ENCODE results near the gene MLC1.
"Not testable (repeated sequence)": the region's sequence is repeated elsewhere in the genome, so short reads cannot be mapped to it uniquely, and the experiment has no call there.

MLC1 gene

DNA sequence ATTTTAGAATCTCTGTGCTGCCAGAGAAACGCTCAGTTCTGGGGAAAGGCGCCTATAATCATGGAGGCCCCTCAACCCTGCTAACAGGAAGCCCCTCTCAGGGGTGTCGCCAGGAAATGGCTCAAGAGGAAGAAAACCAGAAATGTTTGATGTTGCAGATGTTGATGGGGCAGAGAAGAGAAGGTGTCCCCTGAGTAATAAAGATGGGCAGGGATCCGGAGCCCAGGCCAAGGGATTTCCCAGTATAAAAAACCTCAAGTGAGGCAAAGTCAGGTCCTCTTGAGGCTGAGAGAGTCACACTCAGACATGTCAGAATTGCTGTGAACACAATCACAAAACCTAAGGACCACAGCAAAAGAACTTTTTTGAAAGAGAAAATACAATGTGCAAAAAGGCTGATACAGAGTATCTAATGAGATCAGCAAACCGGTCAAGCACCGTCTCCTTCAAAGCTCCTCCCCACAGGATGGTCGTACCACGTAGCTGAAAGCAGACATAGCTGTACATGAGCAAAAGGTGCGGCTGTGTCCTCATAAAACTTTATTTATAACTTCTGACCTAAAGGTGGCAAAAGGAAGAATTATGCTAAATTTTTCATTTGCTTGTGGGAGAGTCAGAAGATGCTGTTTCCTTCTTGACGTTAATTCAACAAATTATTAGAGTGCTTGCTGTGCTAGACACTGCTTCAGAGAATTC lies 16.8 kb upstream of the MLC1 start:
- DNase-seq: no peak

DNA sequence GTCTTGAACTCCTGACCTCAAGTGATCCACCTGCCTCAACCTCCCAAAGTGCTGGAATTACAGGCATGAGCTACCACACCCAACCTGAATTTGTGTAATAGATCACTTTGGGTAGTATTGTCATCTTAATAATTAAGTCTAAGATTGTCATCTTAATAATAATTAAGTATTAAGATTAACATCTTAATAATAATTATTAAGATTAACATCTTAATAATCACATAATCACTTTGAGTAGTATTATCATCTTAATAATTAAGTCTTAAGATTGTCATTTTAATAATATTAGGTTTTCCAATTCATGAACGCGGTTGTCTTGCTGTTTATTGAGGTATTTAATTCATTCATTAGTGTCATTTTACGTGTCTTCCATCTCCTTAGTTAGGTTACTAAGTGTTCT lies 12.8 kb upstream of the MLC1 start:
- no peak for DNase-seq

DNA sequence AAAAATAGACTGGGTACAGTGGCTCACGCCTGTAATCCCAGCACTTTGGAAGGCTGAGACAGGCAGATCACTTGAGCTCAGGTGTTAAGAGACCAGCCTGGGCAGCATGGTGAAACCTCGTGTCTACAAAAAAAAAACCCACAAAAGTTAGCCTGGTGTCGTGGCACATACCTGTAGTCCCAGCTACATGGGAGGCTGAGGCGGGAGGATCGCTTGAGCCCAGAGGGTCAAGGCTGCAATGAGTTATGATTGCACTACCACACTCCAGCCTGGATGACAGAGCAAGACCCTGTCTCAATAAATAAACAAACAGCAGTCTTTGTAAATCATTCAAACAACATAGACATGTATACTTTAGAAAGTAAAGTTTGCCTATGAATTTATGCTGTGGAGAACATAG lies 7.1 kb upstream of the MLC1 start:
- no peak for DNase-seq

DNA sequence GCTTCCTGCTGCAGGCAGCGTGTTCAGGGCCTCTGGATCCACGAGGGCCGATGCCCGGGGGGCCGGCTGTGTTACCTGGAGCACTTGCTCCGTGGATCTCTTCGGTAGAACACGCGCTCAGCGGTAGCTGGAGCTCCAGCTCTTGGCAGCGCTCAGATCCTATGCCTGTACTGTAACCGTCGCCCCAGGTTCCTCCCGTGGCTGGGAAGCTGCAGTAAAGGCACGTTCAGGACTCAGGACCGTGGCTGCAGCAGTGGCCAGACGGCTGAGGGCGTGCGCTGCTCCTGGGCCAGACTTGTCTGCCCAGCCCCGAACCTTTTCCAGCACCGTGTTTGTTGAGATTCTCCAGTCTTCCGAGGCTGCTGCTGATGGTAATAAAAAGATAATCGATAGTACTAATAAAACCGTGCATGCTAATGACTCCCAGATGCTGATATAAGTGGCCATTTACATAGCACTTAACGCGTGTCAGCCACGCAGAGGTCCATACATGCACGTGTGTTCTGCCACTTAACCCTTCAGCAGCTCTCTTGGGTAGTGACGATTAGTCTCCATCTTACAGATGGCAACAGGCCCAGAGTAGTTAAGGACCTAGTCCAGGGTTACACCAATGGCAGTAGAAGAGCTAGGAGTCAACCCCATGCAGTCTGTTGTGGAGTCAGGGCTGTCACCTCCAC lies 6.0 kb upstream of the MLC1 start:
- no peak for DNase-seq

DNA sequence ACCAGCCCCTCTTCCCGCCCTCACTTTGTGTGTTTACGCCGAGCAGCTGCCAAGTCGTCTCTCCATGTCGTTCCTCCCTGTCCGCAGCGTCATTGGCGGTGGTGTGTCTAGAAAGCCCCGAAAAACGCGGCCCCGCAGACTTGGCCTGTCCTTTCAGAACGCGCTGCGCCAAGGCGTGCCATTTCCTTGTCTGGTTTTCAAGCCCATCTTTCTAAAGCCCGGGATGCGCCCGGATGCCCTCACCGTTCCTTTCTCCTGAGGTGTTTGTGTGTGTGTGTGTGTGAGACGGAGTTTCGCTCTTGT lies 5.1 kb upstream of the MLC1 start:
- DNase-seq: no peak

DNA sequence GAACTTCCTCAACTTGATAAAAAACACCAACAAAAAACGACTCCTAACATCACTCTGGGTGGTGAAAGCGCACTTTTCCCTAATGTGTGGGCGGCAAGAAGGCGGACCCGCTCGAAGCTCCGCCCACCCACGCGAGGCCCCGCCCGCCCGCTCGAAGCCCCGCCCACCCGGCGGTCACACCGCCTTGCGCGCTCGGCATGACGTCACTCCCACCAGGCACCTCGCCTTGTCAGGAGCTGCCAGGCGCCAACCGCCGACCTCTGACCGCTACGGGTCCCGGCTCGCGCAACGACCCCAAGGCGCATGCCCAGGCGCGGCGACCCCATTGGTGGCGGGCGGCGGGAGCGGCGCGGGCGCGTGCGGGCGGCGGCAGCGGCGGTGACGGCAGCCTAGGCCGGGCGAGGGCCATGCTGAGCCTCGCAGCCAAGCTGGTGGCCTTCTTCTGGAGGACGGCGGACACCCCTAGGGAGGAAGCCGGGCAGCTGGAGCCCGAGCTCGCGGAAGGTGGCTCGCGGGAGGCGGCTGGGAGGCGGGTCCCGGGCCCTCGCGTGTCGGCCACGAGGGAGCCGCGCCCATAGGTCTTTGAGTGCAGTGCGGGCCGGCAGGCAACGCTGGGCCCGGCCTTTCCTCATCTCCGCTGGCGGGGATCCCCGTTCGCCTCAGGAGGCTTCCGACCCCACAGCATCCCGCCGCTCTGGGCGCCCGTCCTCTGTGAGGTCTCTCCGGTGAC lies 4.6 kb upstream of the MLC1 start, which contains the start of gene MOV10L1:
Gene MOV10L1, plus strand, starts transcription at position 325 of the 730 bp plus-strand sequence. Its CDS starts 83 bp downstream, at position 408.
- DNase-seq: no peak

DNA sequence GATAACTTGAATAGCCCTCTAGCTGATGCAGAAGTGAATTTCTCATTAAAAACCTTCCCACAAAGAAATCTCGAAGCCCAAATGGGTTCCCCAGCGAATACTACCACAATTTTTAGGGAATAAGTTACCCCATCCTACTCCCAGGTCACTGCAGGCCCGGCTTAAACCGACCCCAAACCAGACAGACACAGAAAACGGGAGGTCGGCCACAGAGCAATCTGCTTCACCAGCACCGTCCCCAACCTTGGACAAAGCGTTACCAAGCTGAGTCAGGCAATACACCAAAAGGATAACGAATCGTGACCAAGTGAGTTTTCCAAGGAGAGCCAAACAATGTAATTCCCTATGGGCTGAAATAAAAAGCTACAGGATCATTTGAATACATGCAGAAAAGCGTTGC lies 4.0 kb upstream of the MLC1 start:
- DNase-seq: no peak

DNA sequence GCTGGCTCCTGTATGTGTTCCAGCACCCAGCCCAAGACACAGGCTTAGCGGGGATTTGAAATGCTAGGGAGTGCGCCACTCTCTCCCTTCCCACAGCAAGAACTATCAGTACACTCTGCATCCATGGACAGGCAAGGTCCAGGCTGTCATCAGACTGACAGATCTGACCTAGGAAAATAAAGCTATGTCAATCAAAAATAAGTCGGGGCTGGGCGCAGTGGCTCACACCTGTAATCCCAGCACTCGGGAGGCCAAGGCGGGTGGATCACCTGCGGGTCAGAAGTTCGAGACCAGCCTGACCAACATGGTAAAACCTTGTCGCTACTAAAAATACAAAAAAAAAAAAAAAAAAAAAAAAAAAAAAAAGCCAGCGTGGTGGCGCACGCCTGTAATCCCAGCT lies 2.9 kb upstream of the MLC1 start:
- DNase-seq: no peak

DNA sequence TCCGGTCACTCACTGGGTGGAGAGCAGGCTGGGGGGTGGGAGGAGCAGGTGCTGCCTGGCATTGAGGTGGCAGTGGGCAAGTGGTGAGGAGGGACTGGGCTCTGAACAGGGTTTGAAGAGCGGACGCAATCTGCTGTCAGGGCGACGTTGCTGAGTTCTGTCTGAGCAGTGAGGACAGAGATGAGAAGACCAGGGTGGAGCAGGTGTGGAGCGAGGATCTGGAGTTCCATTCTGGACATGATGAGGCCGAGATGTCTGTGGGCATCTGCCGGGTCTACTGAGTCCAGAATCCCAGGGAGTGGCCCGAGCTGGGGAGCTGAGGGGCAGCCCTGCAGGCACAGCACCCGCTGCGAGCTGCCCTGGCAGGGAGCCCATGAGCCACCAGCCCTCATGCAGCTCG lies 2.4 kb upstream of the MLC1 start:
- no peak for DNase-seq

DNA sequence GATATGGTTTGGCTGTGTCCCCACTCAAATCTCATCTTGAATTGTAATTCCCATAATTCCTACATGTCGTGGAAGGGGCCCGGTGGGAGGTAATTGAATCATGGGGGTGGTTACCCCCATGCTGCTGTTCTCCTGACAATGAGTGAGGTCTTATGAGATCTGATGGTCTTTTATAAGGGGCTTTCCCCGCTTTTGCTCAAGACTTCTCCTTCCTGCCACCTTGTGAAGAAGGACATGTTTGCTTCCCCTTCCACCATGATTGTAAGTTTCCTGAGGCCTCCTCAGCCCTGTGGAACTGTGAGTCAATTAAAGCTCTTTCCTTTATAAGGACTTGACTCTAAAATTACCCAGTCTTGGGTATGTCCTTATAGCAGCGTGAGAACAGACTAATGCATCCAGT lies 1.7 kb upstream of the MLC1 start:
- DNase-seq: not testable (repeated sequence)

DNA sequence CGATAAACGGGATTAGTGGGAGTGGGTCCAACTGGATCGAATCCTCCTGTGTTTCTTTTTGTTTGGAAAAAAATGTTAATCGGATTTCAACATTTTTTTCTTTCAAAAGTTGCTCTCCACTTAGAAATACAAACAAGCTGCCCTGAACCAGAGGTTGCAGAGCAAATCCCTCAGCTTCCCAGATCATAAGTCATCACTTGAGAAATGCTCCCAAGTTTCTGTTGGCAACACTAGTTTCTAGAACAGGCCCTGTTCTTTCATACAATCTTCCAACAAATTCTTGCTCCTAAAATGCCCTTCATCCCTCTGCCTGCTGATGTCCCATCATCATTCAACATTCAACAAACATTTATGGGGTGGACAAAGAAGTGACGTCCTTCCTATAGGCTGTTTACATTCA lies 1.3 kb upstream of the MLC1 start:
- DNase-seq: no peak

DNA sequence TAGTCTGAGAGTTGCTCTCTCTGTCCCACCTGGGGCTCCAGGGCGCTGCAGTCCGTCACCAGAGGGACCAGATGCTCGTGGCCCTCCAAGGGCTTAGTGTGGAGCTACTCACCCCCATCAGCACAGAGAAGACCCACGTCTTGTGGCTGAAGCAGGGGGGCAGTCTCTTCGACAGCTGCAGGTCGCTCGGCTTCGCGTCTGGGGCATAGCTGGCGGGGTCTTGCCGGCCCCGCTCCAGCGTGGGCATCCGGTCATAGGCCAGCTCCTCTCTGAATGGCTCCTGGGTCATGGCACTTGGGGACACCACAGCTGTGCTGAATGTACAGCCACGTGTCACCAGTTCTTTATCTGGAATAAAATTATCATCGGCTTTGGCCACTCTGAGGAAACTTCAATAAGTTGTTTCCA lies 608 bp downstream of the MLC1 start:
- no peak for DNase-seq

DNA sequence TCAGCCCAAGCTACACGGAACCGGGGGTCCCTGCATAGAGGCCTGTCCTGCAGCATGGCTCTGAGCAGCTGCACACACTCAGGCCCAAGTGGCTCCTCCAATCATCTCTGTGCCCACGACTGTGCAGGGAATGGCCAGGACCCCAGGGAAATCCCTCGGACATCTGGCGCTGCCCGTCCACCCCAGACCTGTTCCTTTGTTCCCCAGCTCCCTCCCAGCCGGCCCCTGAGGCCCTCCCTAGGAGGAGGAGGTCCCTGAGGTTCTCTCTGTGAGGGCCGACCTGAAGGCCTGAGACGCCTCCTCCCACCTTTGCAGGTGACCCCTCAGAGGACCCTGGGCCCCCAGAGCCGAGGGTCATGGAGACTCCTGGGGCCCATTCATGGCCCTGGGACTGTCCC lies 1.1 kb downstream of the MLC1 start:
- no peak for DNase-seq

DNA sequence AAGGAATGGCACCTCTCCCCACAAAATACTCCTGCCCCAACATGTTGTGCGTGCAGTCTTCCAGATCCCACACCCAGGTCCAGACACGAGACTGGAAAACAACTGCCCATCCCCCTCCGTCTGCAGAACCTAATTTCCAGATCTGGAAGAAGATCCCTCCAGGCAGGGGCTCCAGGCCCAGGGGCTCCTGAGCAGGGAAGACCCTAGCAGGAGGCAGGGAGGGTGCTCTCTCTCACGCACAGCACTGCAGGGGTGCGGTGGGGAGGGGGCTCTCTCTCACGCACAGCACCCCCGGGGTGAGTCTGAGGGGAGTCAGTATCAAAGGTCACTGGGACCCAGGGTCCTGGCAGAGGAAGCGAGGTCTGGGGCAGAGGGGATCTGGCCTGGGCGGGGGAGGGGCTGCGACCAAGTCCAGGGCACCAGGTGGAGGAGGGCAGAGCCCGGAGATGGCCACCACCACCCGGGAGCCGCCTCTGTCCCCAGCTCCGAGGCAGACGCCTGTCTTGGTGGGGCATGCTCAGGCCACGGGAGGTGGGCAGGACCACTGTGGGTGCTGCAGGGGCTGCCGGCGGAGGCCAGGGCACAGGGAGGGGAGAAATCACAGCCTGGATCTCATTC lies 1.7 kb downstream of the MLC1 start:
- DNase-seq: no peak

DNA sequence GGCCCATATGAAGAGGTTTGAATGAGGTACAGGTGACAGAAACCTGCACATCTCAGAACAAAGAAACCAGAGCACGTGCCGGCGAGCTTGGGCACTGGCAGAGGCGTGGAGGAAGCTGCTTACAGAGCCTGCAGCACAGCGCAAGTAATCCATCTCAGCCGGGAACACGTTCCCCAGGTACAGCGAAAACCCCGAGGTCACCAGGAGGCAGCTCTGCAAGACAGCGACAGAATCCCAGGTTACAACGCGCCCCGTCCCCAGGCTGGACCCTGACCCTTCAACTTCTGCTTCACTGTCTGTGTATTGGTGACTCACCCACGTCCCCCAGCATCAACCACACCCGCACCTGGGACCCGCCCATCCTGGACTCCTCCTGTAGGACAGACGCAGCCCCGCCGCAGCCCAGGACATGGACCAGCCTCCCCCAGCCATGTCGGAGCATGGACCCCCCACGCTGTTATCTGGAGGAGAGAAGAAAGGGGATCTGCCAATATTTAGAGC lies 2.2 kb downstream of the MLC1 start:
- DNase-seq: no peak

DNA sequence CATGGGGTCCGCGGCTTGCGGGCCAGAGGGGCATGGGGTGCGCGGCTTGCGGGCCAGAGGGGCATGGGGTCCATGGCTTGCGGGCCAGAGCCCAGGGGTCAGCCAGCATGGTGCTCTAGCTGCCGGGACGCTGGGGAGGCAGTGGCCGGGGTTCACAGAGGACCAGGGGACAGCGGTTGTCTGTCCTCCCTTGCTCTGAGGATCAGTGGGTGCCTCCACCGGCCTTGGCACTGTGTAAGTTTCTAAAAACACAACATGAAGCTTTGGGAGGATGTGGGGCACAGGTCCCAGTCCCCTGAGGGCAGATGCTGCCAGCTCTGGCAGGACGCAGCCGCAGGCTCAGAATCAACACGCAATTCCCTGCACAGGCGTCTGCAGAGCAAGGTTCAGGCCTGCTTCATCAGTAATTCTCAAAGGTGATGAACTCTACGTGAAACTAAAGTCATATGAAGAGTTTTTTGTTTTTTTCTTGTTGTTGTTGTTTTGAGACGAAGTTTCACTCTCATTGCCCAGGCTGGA lies 3.0 kb downstream of the MLC1 start:
- DNase-seq: no peak

DNA sequence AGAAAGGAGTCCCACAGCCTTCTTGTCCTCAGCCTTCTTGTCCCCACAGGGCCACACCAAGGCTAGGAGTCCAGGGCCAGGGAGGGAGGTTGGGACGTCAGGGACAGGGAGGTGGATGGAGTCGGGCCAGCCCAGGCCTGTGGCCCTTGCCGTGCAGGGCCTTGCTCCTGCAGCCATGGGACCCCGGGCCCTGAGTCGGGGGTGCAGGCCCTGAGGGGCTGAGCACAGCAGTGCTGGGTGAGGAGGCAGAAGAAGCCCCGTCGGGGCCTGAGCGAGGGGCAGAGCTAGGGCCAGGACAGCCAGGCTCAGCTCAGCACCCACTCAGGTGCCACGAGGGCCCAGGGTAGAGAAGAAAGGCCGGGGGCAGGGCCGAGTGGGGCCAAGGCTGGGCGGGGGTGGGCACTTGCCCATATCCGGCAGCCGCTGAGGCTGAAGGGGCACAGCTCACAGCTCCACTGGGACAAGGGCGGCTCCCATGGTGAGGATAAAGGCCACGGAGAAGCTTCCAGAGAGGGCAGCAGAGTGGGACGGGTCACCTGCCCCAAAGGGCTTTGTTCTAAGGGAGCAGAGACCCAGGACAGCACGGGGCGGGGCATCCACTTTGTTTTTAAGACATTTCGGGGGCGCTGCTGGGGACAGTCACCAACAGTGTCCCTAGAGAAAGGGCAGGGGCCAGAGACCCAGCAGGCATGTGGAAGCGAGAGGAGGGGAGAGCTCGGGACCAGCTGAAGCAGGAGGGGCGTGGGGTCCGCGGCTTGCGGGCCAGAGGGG lies 3.6 kb downstream of the MLC1 start:
- DNase-seq: no peak

DNA sequence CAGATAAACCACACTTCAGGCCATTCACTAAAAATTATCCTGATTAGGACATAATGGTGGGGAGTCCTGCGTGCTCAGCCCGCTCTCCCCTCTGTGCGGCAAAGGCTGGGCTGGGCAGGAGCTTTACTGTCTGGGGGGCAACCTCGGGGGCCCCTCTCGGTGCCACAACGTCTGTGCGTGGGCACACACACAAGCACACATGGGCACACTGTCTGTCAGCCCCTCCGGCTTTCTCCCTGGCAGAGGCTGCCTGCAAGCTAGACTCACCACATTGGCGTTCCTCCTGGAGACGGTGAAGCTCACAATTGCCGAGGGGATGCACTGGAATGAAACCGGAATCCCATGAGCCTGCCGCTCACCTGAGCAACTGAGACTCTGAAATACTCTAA lies 5.2 kb downstream of the MLC1 start:
- no peak for DNase-seq

DNA sequence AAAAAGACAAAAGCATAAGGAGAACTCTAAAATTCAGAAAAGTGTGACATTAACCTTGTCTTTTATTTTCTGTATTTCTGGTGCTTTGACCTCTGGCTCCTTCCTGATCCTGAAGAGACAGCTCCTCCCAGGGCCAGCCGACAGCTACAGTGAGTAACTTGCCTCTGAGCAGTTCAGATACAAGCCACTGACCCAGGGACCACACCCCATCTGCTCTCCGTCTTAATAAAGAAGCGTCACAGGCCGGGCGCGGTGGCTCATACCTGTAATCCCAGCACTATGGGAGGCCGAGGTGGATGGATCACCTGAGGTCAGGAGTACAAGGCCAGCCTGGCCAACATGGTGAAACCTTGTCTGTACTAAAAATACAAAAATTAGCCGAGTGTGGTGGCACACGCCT lies 6.5 kb downstream of the MLC1 start:
- DNase-seq: no peak

DNA sequence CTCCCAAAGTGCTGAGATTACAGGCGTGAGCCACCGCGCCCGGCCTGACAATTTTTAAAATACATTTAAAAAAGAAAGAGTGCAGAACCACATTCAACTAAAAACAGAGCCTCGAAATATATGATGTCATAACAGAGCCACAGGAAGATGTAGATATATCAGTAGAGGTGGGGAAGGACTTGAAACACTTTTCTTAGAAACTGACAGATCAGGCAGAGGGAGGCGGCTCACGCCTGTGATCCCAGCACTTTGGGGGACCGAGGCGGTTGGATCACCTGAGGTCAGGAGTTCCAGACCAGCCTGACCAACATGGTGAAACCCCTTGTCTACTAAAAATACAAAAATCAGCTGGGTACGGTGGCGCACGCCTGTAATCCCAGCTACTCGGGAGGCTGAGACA lies 7.0 kb downstream of the MLC1 start:
- DNase-seq: no peak

DNA sequence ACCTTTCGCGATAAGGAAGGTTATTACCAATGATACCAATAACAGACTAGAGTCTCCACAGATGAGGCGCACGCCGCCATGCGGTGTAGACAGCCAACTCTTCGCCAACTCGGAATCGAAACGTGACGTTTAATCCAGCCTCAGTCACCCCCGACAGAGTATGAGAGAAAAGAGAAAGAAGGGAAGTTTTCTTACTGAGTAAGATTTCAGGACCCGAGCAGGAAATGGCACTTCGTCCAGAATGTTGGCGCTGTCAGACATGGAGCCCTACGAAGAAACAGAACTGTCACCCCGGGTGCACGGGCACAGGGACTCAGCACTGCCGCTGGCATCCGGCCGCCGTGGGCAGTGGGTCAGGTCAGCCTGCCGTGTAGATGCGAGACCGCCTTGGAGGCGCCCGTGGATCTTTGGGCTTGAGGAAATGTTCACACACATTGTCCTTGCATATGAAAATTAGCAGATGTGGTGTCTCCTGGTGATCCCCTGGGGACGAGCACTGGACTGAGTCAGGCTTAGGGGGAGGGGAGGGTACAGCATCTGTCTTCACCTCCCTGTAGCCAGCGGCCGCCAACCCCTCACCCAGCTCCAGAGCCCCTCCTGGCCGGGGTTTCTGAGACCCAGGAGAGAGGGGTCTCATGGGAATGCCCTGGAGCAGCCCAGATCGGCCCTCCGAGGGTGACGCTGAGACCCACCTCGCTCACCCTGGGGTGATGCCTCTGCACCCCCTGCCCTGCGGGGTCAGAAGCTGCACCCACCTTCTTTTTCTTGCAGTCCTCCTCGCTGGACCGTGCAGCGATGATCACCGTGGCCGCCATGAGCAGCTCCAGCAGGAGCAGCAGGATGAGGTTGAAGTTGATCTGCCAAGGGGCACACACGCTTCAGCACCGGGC lies 8.3 kb downstream of the MLC1 start:
- DNase-seq: no peak
